HepG2 (cell line): ENCODE measurements around the gene DMXL1. TPM values are rescaled to one million over a fixed set of nuclear protein-coding genes. Genes with fewer than 3 reads are reported as not detected.

Source experiments
- ATAC-seq: fragments of 200-7000 bp; cut with Tn5 transposase; 3 replicates; pipeline ENCODE4 v1.9.1; 2020; ENCODE audit warnings: mild to moderate bottlenecking, moderate library complexity
- BruUV-seq: library from RNA; stranded (reverse); fragments of 400-500 nt; replicated peaks from 2 replicates; lab custom pipeline; 2021; lab: Mats Ljungman, UMichigan
- CTCF ChIA-PET: fragments of 300-600 bp; formaldehyde crosslinking; extraction: SDS; loops from one replicate; lab custom pipeline; 2021; ENCODE audit warnings: low total read pairs, inconsistent platforms, low intra/inter-chr PET ratio; lab: Yijun Ruan, JAX
- POLR2A ChIA-PET: fragments of 350-600 bp; sonication (Branson Sonifier 250); formaldehyde crosslinking; loops from one replicate; lab custom pipeline; 2020; ENCODE audit warnings: antibody characterized with exemption, inconsistent platforms; lab: Yijun Ruan, JAX
- DNase-seq: peaks from one replicate; pipeline ENCODE4 v3.0.0-alpha.2; 2015; ENCODE audit warnings: low spot score
- FAIRE-seq: peaks from 3 replicates; lab custom pipeline; 2011; peaks lifted over from hg19 to GRCh38; lab: Jason Lieb, UNC
- H2AFZ ChIP-seq: one replicate; pipeline ENCODE4 v1.6.1; 2011; ENCODE audit warnings: low read length, inconsistent platforms
- H3K27ac ChIP-seq: fragments of 300-600 bp; 3 replicates; pipeline ENCODE4 v1.8.0; 2011; ENCODE audit warnings: mixed run types, mild to moderate bottlenecking, mixed read lengths, low read length, inconsistent platforms; ENCODE audit not compliant: insufficient read depth; ENCODE audit errors: extremely low read length
- H3K27me3 ChIP-seq, 2 experiments: fragments of 200-600 bp in 1 of 2; 2 replicates in 1 of 2; 3 replicates in 1 of 2; pipeline versions ENCODE4 v1.6.0 to v1.8.0; 2011; ENCODE audit warnings: low read length in 2 of 2, mild to moderate bottlenecking in 2 of 2, moderate library complexity in 2 of 2, inconsistent platforms in 1 of 2; ENCODE audit not compliant: insufficient read depth in 2 of 2, control insufficient read depth in 1 of 2
- H3K36me3 ChIP-seq, 2 experiments: fragments of 200-600 bp in 1 of 2; replicated peaks in 1 of 2; 2 replicates in 1 of 2; 3 replicates in 1 of 2; pipeline versions ENCODE4 v1.5.1 to v1.8.0; 2011; ENCODE audit warnings: low read length in 2 of 2, inconsistent platforms in 1 of 2; ENCODE audit not compliant: insufficient read depth in 2 of 2, control insufficient read depth in 1 of 2
- H3K4me1 ChIP-seq: 2 replicates; pipeline ENCODE4 v1.5.1; 2012; ENCODE audit warnings: low read length, inconsistent platforms; ENCODE audit not compliant: insufficient read depth
- H3K4me2 ChIP-seq: 2 replicates; pipeline ENCODE4 v1.6.0; 2011; ENCODE audit warnings: low read depth, low read length, inconsistent platforms
- H3K4me3 ChIP-seq, 3 experiments: fragments of 200-600 bp in 1 of 3; sonication (generic), shearing (Covaris generic) in 1 of 3; replicated peaks in 1 of 3; 2 replicates each; pipeline ENCODE4 v1.5.1; 2011 to 2016; ENCODE audit warnings: low read length in 3 of 3, inconsistent platforms in 2 of 3, low read depth in 2 of 3, mild to moderate bottlenecking in 2 of 3, control low read depth in 1 of 3, mixed read lengths in 1 of 3; ENCODE audit not compliant: insufficient read depth in 1 of 3
- H3K79me2 ChIP-seq: one replicate; pipeline ENCODE4 v1.6.1; 2011; ENCODE audit warnings: low read length, inconsistent platforms; ENCODE audit not compliant: insufficient read depth
- H3K9ac ChIP-seq: 2 replicates; pipeline ENCODE4 v1.6.0; 2011; ENCODE audit warnings: mild to moderate bottlenecking, low read depth, low read length, inconsistent platforms; ENCODE audit not compliant: insufficient read depth
- H3K9me3 ChIP-seq: 2 replicates; pipeline ENCODE4 v1.5.1; 2012; ENCODE audit warnings: mild to moderate bottlenecking, low read length
- H4K20me1 ChIP-seq: 2 replicates; pipeline ENCODE4 v1.6.0; 2011; ENCODE audit warnings: inconsistent platforms, mild to moderate bottlenecking, low read length, moderate library complexity; ENCODE audit not compliant: insufficient read depth
- CCAR2 ChIP-seq: fragments of 200-400 bp; formaldehyde crosslinking; optimal IDR thresholded peaks from 2 replicates; pipeline ENCODE3; 2018; ENCODE audit warnings: low read depth, mild to moderate bottlenecking, low read length, moderate library complexity
- MAFF ChIP-seq: IDR thresholded peaks from 2 replicates; pipeline ENCODE4 v1.6.1; 2011; ENCODE audit warnings: low read depth, low read length, improper control_type of control experiment
- SMAD3 ChIP-seq: sonication (generic); formaldehyde crosslinking; IDR thresholded peaks from 2 replicates; pipeline ENCODE4 v1.4.0; 2020; ENCODE audit warnings: missing genetic modification reagents
- ZNF839 ChIP-seq: sonication (generic); formaldehyde crosslinking; IDR thresholded peaks from 2 replicates; pipeline ENCODE4 v1.4.0; 2020; ENCODE audit warnings: missing genetic modification reagents, mild to moderate bottlenecking, borderline replicate concordance
- WGBS: methylation state at CpG from one replicate; pipeline ENCODE4 v1.1.6; 2017; ENCODE audit warnings: low lambda C conversion rate; 5-methylcytosine and 5-hydroxymethylcytosine counted together
- in situ Hi-C: cut with HindIII; loops from 2 replicates; pipeline ENCODE4 v1.10.0; 2017; ENCODE audit warnings: low pct_unique_long_range_greater_than_20kb; ENCODE audit not compliant: extremely low pct_ligation_motif_present
- intact Hi-C: fragments of 100-400 bp; cut with micrococcal nuclease; formaldehyde crosslinking; loops from one replicate; pipeline ENCODE4 v1.10.0; 2022; ENCODE audit not compliant: unreplicated experiment
- polyA plus RNA-seq, 8 experiments: library from polyadenylated mRNA; depleted of rRNA in 3 of 8; stranded (reverse) in 7 of 8; unstranded in 1 of 8; fragments of >200 nt; fragmentation: Illumina TruSeq in 4 of 8; extraction: Trizol in 4 of 8; gene quantifications; 2 replicates each; pipeline versions ENCODE4 v1.2.1 to v1.2.3, GENCODE V29; 2011 to 2016; ENCODE audit warnings: low read depth in 4 of 8, missing spikeins in 1 of 8, mixed read lengths in 1 of 8; ENCODE audit not compliant: insufficient read depth in 1 of 8
- total RNA-seq, 5 experiments: library from RNA; depleted of rRNA; stranded (reverse); fragments of >200 nt; fragmentation: Illumina TruSeq; extraction: Trizol; gene quantifications; 2 replicates each; pipeline ENCODE4 v1.2.3, GENCODE V29; 2016; ENCODE audit warnings: low read depth in 1 of 5
- TF ChIP-seq, protein P1 (sequence below): sonication (generic); formaldehyde crosslinking; IDR thresholded peaks from 2 replicates; pipeline ENCODE4 v1.4.0; 2020; ENCODE audit warnings: missing genetic modification reagents
- TF ChIP-seq, protein P2 (sequence below): sonication (generic); formaldehyde crosslinking; IDR thresholded peaks from 2 replicates; pipeline ENCODE4 v1.8.0; 2022; ENCODE audit warnings: missing genetic modification reagents, low read depth, mild to moderate bottlenecking, borderline replicate concordance
- TF ChIP-seq, protein P3 (sequence below): sonication (generic); formaldehyde crosslinking; IDR thresholded peaks from 2 replicates; pipeline ENCODE4 v1.8.0; 2022; ENCODE audit warnings: mild to moderate bottlenecking, missing genetic modification reagents, borderline replicate concordance

DMXL1 gene
- total and polyA plus RNA-seq, 2 of the 13 experiments (the other 11 are each of a cell fraction or from before 2014, with no cell fraction given) = 6.9 to 18.6 TPM

DNA sequence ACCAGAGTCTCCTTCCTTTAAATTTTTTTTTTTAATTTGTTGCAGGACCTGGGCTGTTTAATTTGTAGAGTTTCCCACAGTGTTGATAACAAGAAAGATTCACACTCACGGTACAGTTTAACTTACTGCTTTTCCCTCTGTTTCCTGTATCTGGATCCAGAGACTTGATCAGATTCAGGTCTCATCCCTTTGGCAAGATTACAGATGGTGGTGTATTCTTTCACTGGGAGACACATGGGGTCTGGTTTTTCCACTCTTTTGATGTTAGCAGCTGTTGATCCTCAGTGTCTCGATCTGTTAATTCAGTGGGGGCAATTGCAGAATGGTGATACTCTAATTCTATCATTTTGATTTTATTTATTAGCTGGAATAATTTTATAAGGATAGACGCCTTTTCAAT is 209.5 kb downstream of the DMXL1 start (continued):
- TF ChIP-seq, protein P1, sequence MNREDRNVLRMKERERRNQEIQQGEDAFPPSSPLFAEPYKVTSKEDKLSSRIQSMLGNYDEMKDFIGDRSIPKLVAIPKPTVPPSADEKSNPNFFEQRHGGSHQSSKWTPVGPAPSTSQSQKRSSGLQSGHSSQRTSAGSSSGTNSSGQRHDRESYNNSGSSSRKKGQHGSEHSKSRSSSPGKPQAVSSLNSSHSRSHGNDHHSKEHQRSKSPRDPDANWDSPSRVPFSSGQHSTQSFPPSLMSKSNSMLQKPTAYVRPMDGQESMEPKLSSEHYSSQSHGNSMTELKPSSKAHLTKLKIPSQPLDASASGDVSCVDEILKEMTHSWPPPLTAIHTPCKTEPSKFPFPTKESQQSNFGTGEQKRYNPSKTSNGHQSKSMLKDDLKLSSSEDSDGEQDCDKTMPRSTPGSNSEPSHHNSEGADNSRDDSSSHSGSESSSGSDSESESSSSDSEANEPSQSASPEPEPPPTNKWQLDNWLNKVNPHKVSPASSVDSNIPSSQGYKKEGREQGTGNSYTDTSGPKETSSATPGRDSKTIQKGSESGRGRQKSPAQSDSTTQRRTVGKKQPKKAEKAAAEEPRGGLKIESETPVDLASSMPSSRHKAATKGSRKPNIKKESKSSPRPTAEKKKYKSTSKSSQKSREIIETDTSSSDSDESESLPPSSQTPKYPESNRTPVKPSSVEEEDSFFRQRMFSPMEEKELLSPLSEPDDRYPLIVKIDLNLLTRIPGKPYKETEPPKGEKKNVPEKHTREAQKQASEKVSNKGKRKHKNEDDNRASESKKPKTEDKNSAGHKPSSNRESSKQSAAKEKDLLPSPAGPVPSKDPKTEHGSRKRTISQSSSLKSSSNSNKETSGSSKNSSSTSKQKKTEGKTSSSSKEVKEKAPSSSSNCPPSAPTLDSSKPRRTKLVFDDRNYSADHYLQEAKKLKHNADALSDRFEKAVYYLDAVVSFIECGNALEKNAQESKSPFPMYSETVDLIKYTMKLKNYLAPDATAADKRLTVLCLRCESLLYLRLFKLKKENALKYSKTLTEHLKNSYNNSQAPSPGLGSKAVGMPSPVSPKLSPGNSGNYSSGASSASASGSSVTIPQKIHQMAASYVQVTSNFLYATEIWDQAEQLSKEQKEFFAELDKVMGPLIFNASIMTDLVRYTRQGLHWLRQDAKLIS (CRISPR knock-in tag) = no peak
- TF ChIP-seq, protein P2, sequence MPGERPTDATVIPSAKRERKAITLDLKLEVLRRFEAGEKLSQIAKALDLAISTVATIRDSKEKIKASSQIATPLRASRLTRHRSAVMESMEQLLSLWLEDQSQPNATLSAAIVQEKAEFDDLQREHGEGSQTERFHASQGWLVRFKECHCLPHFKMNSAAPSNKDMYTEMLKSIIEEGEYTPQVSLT (CRISPR knock-in tag) = no peak
- no peak for TF ChIP-seq CCAR2
- no peak for TF ChIP-seq SMAD3 (CRISPR knock-in tag)

DNA sequence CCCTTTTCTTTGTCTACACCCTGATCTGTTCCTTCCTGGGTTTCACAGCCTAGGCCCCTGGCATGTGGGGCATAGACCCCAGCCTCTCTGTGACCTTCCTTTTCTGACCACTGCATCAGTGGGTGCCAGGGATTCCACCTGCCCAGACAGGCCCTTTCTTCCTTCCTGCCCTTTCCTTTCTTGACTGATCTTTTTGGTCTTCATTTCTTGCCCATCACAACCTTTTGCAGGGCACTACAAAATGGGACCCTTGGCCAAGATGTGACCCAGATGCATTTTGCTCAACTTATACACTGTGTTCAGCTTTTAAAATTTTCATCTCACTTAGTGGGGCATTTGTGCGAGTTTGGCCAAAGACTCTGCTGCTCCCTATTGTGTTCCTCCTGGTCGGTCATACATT is 211.7 kb downstream of the DMXL1 start:
- POLR2A ChIA-PET = no interaction called here
- 88% methylated on average over 2 of the region's 2 CpGs for WGBS
- CTCF ChIA-PET = no interaction called here

More for the DNA sequence above, 211.7 kb downstream of the DMXL1 start:
- no peaks in the 10 kb centered on the region for H3K27me3 ChIP-seq
- no peak for DNase-seq
- no peak for ATAC-seq
- no TSS peak for BruUV-seq
- H3K9me3 ChIP-seq = no peaks in the 10 kb centered on the region
- no peaks in the 10 kb centered on the region; a peak in 1 of 5 replicates for H3K36me3 ChIP-seq
- H3K79me2 ChIP-seq = no peaks in the 10 kb centered on the region
- H3K4me2 ChIP-seq = no peak overlapping the region
- no peak overlapping the region for H3K9ac ChIP-seq
- H2AFZ ChIP-seq = no peak overlapping the region
- 0 out of 2 replicates have a peak, but pooled peaks cover 6% of the 10 kb centered on the region for H3K4me1 ChIP-seq
- no peak overlapping the region for H3K27ac ChIP-seq
- H4K20me1 ChIP-seq = no peaks in the 10 kb centered on the region
- H3K4me3 ChIP-seq = no peak overlapping the region
- intact Hi-C loops = no loop called here
- in situ Hi-C loops = no loop called here
- no peak for FAIRE-seq
- TF ChIP-seq, protein P3, sequence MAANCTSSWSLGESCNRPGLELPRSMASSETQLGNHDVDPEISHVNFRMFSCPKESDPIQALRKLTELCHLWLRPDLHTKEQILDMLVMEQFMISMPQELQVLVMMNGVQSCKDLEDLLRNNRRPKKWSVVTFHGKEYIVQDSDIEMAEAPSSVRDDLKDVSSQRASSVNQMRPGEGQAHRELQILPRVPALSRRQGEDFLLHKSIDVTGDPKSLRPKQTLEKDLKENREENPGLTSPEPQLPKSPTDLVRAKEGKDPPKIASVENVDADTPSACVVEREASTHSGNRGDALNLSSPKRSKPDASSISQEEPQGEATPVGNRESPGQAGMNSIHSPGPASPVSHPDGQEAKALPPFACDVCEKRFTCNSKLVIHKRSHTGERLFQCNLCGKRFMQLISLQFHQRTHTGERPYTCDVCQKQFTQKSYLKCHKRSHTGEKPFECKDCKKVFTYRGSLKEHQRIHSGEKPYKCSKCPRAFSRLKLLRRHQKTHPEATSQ (CRISPR knock-in tag) = no peak
- TF ChIP-seq MAFF = no peak
- no peak for TF ChIP-seq ZNF839 (CRISPR knock-in tag)
